ENCODE results near the gene ZBTB18.

The ZBTB18 gene

GRCh38 chr1:244050835-244051444, at the start of gene ZBTB18:
Gene ZBTB18, plus strand, starts transcription at chr1:244051283. Its CDS starts 149 bp downstream, at chr1:244051432.
- DNase-seq: no peak

GRCh38 chr1:244002721-244003120, 48.4 kb upstream of the ZBTB18 start:
- no peak for DNase-seq

- DNase-seq: no peak
These were observed 45.6 kb upstream of the ZBTB18 start for GRCh38 chr1:244005455-244005854.

GRCh38 chr1:244006381-244006901, 44.6 kb upstream of the ZBTB18 start:
- DNase-seq: no peak

GRCh38 chr1:244006961-244007360, 44.1 kb upstream of the ZBTB18 start:
- no peak for DNase-seq

- no peak for DNase-seq
These were observed 40.9 kb upstream of the ZBTB18 start for GRCh38 chr1:244010191-244010590.

GRCh38 chr1:244010703-244011123, 40.4 kb upstream of the ZBTB18 start:
- DNase-seq: no peak

GRCh38 chr1:244011271-244011670, 39.8 kb upstream of the ZBTB18 start:
- DNase-seq: no peak

GRCh38 chr1:244011786-244012185, 39.3 kb upstream of the ZBTB18 start:
- DNase-seq: no peak

GRCh38 chr1:244012202-244012601, 38.9 kb upstream of the ZBTB18 start:
- DNase-seq: no peak

GRCh38 chr1:244013100-244013499, 38.0 kb upstream of the ZBTB18 start:
- DNase-seq: no peak

- peak; percentile 12 for DNase-seq
These were observed 36.2 kb upstream of the ZBTB18 start for GRCh38 chr1:244014862-244015261.

- no peak for DNase-seq
These were observed 31.0 kb upstream of the ZBTB18 start for GRCh38 chr1:244019982-244020485.

- no peak for DNase-seq
These were observed 29.7 kb upstream of the ZBTB18 start for GRCh38 chr1:244021427-244021826.

- DNase-seq: no peak
These were observed 28.8 kb upstream of the ZBTB18 start for GRCh38 chr1:244022311-244022710.

- DNase-seq: no peak
These were observed 28.1 kb upstream of the ZBTB18 start for GRCh38 chr1:244022864-244023440.

GRCh38 chr1:244027491-244028145, 23.5 kb upstream of the ZBTB18 start:
- DNase-seq: no peak

GRCh38 chr1:244028701-244029100, 22.4 kb upstream of the ZBTB18 start:
- DNase-seq: no peak

- DNase-seq: no peak
These were observed 22.0 kb upstream of the ZBTB18 start for GRCh38 chr1:244029124-244029523.

- no peak for DNase-seq
These were observed 20.5 kb upstream of the ZBTB18 start for GRCh38 chr1:244030481-244031040.

- DNase-seq: no peak
These were observed 15.7 kb upstream of the ZBTB18 start for GRCh38 chr1:244035358-244035757.

GRCh38 chr1:244037252-244037651, 13.8 kb upstream of the ZBTB18 start:
- no peak for DNase-seq

- no peak for DNase-seq
These were observed 9.5 kb upstream of the ZBTB18 start for GRCh38 chr1:244041466-244042120.
